Fibroblast of lung (primary cell): ENCODE measurements around the gene PPP1R7.

ENCODE experiments used
- CTCF ChIP-seq, 2 donors: IDR thresholded peaks in 1 of 2; conservative IDR thresholded peaks in 1 of 2; 1 replicate in 1 of 2; 2 replicates in 1 of 2; pipeline ENCODE4 v1.5.1; 2011 to 2012; ENCODE audit warnings: low read length in 2 of 2, control low read depth in 1 of 2, inconsistent platforms in 1 of 2, low read depth in 1 of 2, mild to moderate bottlenecking in 1 of 2
- EZH2 ChIP-seq: IDR thresholded peaks from 2 replicates; pipeline ENCODE4 v1.5.1; 2012; ENCODE audit warnings: low read length, control low read depth, mild to moderate bottlenecking; ENCODE audit errors: missing control alignments

- TF ChIP-seq EZH2 (no peak), CTCF (conservative IDR thresholded peaks at IDR 0.05 in 1 of 2, IDR thresholded peaks at IDR 0.05 in 1 of 2; ENCODE audit: low read depth in 1 of 2, low read length in 2 of 2) (no peak)
These were observed 27.5 kb downstream of the PPP1R7 start for GRCh38 chr2:241177526-241178334.
